Thoracic aorta (tissue), 2 donors: ENCODE measurements around the gene FMNL2. TPM values are rescaled to one million over a fixed set of nuclear protein-coding genes. Genes with fewer than 3 reads are reported as not detected.
"Not testable (repeated sequence)": the region's sequence is repeated elsewhere in the genome, so short reads cannot be mapped to it uniquely, and the experiment has no call there.

Experiments used
- ATAC-seq: fragments of 150-250 bp; one replicate; pipeline ENCODE4 v1.8.0; 2017; ENCODE audit warnings: low read depth; ENCODE audit not compliant: insufficient number of reproducible peaks, low FRiP score
- DNase-seq: peaks from one replicate; pipeline ENCODE4 v3.0.0-alpha.2; 2020; ENCODE audit warnings: low spot score
- H3K27ac ChIP-seq, 2 donors: fragments of 200-600 bp; sonication (generic); 1 replicate in 1 of 2; 2 replicates in 1 of 2; pipeline ENCODE4 v1.5.1; 2016; ENCODE audit warnings: mild to moderate bottlenecking in 2 of 2, moderate library complexity in 2 of 2
- H3K27me3 ChIP-seq: fragments of 200-600 bp; sonication (generic); replicated peaks from 2 replicates; pipeline ENCODE4 v1.6.0; 2016; ENCODE audit warnings: mild to moderate bottlenecking; ENCODE audit not compliant: insufficient read depth
- H3K36me3 ChIP-seq: fragments of 200-600 bp; sonication (generic); one replicate; pipeline ENCODE4 v1.5.1; 2016
- H3K4me1 ChIP-seq, 2 donors: fragments of 200-600 bp; sonication (generic); 1 replicate in 1 of 2; 2 replicates in 1 of 2; pipeline versions ENCODE4 v1.5.1 to v1.6.0; 2016; ENCODE audit warnings: low read depth in 2 of 2, mild to moderate bottlenecking in 1 of 2; ENCODE audit not compliant: control insufficient read depth in 1 of 2
- H3K4me3 ChIP-seq: fragments of 200-600 bp; sonication (generic); 2 replicates; pipeline ENCODE4 v1.5.1; 2016; ENCODE audit warnings: mild to moderate bottlenecking
- H3K9me3 ChIP-seq: fragments of 200-600 bp; sonication (generic); 2 replicates; pipeline ENCODE4 v1.5.1; 2016
- CTCF ChIP-seq: fragments of 200-600 bp; sonication (generic); IDR thresholded peaks from one replicate; pipeline ENCODE4 v1.5.1; 2019; ENCODE audit warnings: antibody characterized with exemption
- total RNA-seq, 2 donors: library from RNA; depleted of rRNA; stranded (reverse); fragments of >200 nt; gene quantifications; one replicate each; pipeline versions ENCODE4 v1.1.0 to v1.2.3, GENCODE V29; 2016

FMNL2 gene
- total RNA-seq, 2 donors from 2014 or later = 30.6 to 87.0 TPM

GRCh38 chr2:152320814-152321213 is 14.2 kb upstream of the FMNL2 start:
- Histone ChIP-seq H3K36me3 (no peaks in the 10 kb centered on the region), H3K27me3 (no peaks in the 10 kb centered on the region), H3K9me3 (no peaks in the 10 kb centered on the region), H3K4me1 (no peaks in the 10 kb centered on the region), H3K27ac (no peak overlapping the region), H3K4me3 (no peak overlapping the region)
- no peak for ATAC-seq
- no peak for TF ChIP-seq CTCF
- DNase-seq = no peak

GRCh38 chr2:152322222-152322621 is 12.8 kb upstream of the FMNL2 start:
- Histone ChIP-seq H3K27ac (no peak overlapping the region), H3K4me1 (no peaks in the 10 kb centered on the region), H3K27me3 (no peaks in the 10 kb centered on the region), H3K9me3 (no peaks in the 10 kb centered on the region), H3K4me3 (no peak overlapping the region), H3K36me3 (no peaks in the 10 kb centered on the region)
- no peak for DNase-seq
- TF ChIP-seq CTCF = no peak
- no peak for ATAC-seq

GRCh38 chr2:152325126-152325525 is 9.8 kb upstream of the FMNL2 start:
- H3K4me1 ChIP-seq, H3K27me3 ChIP-seq, H3K36me3 ChIP-seq, H3K9me3 ChIP-seq, ATAC-seq, H3K27ac ChIP-seq, DNase-seq, H3K4me3 ChIP-seq: not testable (repeated sequence)

- no peak overlapping the region for H3K4me3 ChIP-seq
- no peaks in the 10 kb centered on the region for H3K4me1 ChIP-seq
- H3K9me3 ChIP-seq = no peaks in the 10 kb centered on the region
- no peak for TF ChIP-seq CTCF
- ATAC-seq (no peak), DNase-seq (no peak)
- no peak overlapping the region for H3K27ac ChIP-seq
- no peaks in the 10 kb centered on the region for H3K36me3 ChIP-seq
- H3K27me3 ChIP-seq = no peaks in the 10 kb centered on the region
Measured at GRCh38 chr2:152326710-152327109, 8.3 kb upstream of the FMNL2 start.

GRCh38 chr2:152328013-152328412 is 7.0 kb upstream of the FMNL2 start:
- Histone ChIP-seq H3K4me1 (no peaks in the 10 kb centered on the region), H3K27ac (no peak overlapping the region), H3K36me3 (no peaks in the 10 kb centered on the region), H3K27me3 (no peaks in the 10 kb centered on the region), H3K9me3 (no peaks in the 10 kb centered on the region), H3K4me3 (no peak overlapping the region)
- DNase-seq = no peak
- no peak for TF ChIP-seq CTCF
- ATAC-seq = no peak

GRCh38 chr2:152330235-152330866 is 4.6 kb upstream of the FMNL2 start:
- H3K27me3 ChIP-seq = no peaks in the 10 kb centered on the region
- H3K36me3 ChIP-seq = no peaks in the 10 kb centered on the region
- no peak for TF ChIP-seq CTCF
- H3K9me3 ChIP-seq = no peaks in the 10 kb centered on the region
- DNase-seq (no peak), ATAC-seq (no peak)
- peaks cover 0 to 8% of the 10 kb centered on the region in 2 donors for H3K4me1 ChIP-seq
- H3K4me3 ChIP-seq = no peak overlapping the region
- no peak overlapping the region for H3K27ac ChIP-seq
